Measurements from ENCODE around the gene ZNF384.

DNA sequence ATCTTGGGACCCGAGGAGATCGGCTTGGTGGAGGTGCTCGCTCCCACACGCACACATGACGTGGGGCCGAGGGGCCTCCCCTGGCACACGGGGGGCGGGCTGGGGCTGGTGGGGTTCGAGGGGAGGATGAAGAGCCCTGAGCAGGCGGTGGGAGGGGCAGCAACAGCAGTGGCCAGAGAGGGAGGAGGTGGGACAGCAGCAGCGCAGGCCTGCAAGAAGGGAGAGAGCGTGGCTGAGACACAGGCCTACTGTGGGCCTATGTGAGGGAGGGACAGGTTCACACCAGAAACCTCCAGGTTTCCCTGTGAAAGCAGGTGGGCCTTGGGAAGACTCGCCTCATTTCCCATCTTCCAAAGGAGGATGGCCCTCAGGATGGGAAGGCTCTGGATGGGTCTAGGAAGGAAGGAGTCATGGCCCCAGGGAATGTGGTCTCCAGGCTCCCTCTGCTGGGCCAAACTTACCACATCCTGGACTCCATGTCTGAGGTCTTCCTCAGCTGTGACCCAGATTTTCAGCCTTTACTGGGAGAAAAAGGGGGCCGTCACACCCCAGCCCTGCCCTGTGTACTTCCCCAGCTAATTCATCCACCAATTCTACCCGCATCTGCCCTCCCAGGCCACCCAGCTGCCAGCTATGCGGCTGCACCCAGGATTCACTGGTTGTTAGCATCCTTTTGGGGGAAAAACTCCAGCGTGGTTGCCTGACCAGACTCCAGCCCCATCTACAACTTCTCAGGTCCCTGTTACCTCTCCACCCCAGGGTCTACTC is 8.6 kb upstream of the ZNF384 start:
- no peak for TF ChIP-seq ARNT (IDR thresholded peaks at IDR 0.05)
- TF ChIP-seq FOXM1 (IDR thresholded peaks at IDR 0.05; ENCODE audit: borderline replicate concordance) = no peak
- no peak for TF ChIP-seq LEF1 (IDR thresholded peaks at IDR 0.05; ENCODE audit: borderline replicate concordance)
- TF ChIP-seq FOXA1 (IDR thresholded peaks at IDR 0.05) = no peak
- TF ChIP-seq ELF4 (IDR thresholded peaks at IDR 0.05) = no peak
- no peak for TF ChIP-seq L3MBTL2 (conservative IDR thresholded peaks at IDR 0.05)
- no peak for TF ChIP-seq ZNF384 (IDR thresholded peaks at IDR 0.05)
- TF ChIP-seq PKNOX1 (IDR thresholded peaks at IDR 0.05) = no peak
